Measurements from ENCODE around the gene RPN2.
A peak's percentile ranks its signal among the peaks of the same experiment; 100 is the strongest.

Gene RPN2

DNA sequence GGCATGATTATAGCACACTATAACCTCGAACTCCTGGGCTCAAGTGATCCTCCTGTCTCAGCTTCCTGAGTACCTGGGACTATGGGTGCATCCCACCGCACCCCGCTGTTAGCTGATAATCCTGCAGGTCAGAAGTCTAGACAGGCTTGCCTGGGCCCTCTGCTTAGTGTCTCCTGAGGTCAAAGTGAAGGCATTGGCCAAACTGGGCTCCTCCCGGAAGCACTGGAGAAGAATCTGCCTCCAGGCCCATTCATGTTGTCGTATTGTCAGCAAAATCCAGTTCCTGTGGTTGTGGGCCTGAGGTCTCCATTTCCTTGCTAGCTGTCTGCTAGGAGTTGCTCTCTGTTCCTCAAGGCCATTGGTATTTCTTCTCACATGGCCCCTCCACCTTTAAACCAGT is 6.6 kb downstream of the RPN2 start:
- DNase-seq (ENCODE audit: low read depth in 3 of 3): no peak

DNA sequence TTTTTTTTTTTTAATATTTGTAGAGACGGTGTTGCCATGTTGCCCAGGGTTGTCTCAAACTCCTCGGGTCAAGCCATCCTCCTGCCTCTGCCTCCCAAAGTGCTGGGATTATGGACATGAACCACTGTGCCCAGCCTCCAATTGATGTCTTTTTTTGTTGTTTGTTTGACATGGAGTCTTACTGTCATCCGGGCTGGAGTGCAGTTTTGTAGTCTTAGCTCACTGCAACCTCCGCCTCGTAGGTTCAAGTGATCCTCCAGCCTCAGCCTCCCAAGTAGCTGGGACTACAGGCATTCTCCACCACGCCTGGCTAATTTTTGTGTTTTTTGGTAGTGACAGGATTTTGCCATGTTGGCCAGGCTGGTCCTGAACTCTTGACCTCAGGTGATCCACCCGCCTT is 9.7 kb downstream of the RPN2 start:
- DNase-seq (ENCODE audit: low read depth in 3 of 3): no peak

- DNase-seq (ENCODE audit: low read depth in 3 of 3): no peak
Observed at GRCh38 chr20:37189416-37190016, 10.4 kb downstream of the RPN2 start.

GRCh38 chr20:37190354-37191112 is 11.4 kb downstream of the RPN2 start:
- DNase-seq (ENCODE audit: low read depth in 3 of 3): no peak

GRCh38 chr20:37192137-37192854 is 13.2 kb downstream of the RPN2 start:
- DNase-seq (ENCODE audit: low read depth in 3 of 3): peak in 2 of 3 donors; percentile 44 to 57

GRCh38 chr20:37193226-37193625 is 14.1 kb downstream of the RPN2 start:
- no peak for DNase-seq (ENCODE audit: low read depth in 3 of 3)

- DNase-seq (ENCODE audit: low read depth in 3 of 3): no peak
Observed at GRCh38 chr20:37193821-37194220, 14.7 kb downstream of the RPN2 start.

- no peak for DNase-seq (ENCODE audit: low read depth in 3 of 3)
Observed at GRCh38 chr20:37194621-37195417, 15.7 kb downstream of the RPN2 start.

DNA sequence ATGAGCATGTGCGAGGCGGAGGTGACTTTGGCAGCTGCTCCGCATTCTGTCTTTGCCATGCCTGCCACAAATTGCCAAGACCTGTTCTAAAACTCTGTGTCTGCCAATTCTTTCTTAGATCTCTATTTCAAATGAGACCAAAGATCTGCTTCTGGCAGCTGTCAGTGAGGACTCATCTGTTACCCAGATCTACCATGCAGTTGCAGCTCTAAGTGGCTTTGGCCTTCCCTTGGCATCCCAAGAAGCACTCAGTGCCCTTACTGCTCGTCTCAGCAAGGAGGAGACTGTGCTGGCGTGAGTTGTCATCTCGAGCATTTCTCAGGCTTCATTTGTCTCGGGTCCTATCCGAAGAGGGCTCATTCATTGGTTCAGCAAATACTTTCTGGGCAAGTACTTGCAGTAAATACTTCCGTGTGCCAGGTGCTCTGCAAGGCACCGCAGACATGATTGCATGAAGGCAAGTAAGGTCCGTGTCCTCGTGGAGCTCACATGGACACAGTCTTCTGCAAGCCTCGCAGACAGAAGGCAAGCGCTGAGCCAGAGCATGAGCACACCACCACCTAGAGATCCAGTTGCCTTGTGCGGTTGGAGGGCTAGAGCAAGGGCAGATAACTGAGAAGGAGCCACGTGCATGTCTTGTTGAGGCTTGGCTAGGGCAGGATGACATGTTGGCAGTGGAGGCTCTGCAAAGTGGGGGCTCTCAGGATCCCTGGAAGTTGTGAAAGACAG is 20.0 kb downstream of the RPN2 start:
- no peak for DNase-seq (ENCODE audit: low read depth in 3 of 3)

DNA sequence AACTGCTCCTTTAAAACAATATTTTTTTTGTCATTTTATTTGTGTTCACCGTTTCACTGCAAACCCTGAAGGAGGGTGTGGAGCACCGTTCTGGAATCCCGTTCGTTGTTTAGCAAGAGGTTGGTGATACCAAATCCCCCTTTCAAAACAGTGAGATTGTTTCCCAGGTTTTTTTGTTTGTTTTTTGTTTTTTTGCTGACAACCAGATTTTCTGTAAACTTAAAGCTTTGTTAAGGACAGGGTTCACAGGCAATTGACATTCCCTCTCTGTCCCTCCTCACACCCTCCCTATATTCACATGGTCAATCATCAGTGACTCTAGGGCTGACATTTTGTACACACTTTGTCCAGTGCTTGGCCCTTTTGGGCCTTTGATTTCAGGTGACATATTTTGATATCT is 21.2 kb downstream of the RPN2 start:
- no peak for DNase-seq (ENCODE audit: low read depth in 3 of 3)

DNA sequence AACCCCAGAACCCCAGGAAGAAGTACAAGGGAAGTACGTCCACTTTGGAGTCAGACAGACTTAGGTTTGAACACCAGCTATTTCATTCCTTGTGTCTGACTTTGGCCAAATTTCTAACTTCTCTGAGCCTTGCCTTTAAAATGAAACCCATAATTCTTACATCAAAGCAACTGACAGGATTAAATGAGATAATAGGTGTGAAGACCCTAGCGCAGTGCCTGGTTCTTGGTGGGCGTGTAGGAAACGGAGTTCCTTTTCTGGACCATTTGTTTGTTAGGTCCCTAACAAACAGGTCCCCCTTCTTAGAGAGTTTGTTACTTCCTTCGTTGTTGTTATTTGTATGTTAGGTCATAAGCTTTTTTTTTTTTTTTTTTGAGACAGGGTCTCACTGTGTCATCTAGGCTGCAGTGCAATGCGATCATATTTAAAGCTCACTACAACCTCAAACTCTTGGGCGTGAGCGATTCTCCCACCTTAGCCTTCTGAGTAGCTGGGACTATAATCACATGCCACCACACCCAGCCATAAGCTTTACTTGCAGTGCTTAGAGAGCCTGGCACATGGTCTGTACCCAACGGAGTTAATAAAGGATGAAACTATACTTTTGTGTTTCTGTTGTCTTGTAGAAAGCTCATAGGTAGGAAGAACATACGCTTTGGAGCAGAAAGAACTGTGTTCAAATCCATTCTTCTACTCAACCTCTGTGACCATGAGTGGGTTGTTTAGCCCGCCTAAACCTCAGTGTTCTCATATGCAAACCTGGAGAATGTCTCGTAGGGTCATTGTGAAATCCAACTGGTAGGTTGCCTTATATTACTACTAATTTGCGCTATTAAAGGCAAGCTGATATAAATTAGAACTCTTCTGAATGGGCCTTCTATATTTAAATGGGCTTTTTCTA is 22.0 kb downstream of the RPN2 start:
- DNase-seq (ENCODE audit: low read depth in 3 of 3): no peak

DNA sequence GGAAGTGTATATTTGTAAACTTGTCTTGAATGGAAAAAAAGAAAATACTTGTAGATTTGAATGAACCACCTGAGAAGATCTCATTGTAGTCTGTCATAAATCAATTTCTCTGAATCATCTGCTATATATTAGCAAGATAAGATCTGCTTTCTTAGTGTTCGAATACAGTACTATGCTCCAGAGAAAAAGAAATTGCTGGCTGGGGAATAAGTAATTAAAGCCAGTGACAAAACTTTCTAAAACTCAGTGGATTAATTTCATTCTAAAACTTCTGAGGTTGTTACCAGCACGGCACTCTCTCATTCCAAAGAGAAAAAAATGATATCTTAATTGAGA is 22.7 kb downstream of the RPN2 start:
- DNase-seq (ENCODE audit: low read depth in 3 of 3): no peak

DNA sequence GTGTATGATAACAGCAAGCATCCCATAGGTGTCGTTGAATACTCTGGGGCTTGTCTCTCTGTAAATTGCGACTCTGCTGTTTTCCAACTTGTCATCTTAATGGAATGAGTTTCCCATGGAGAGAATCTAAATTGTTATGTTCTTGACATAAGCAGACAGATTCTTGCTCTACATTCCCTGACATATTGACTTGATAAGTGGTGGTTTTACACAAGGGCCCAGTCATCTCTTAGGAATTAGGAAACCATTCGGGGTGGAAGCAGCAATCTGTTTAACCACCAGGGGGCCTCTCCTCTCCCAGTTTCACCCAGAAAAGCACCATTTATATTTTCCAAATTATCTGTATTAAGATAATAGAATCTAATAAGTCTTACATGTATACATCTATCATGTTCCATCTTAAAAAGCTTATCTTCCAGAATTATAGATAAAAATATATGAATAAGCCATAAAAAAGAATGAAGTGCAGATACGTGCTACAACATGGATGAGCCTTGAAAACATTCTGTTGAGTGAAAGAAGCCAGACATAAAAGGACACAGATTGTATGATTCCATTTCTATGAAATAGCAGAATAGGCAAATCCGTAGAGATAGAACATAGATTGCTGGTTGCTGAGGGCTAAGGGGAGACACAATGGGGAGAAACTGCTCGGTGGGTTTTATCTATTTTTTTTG is 23.3 kb downstream of the RPN2 start:
- DNase-seq (ENCODE audit: low read depth in 3 of 3): no peak

- DNase-seq (ENCODE audit: low read depth in 3 of 3): no peak
Observed at GRCh38 chr20:37204056-37204455, 24.9 kb downstream of the RPN2 start.

- DNase-seq (ENCODE audit: low read depth in 3 of 3): no peak
Observed at GRCh38 chr20:37205130-37205529, 26.0 kb downstream of the RPN2 start.

- DNase-seq (ENCODE audit: low read depth in 3 of 3): no peak
Observed at GRCh38 chr20:37205794-37206193, 26.7 kb downstream of the RPN2 start.

GRCh38 chr20:37207171-37207570 is 28.0 kb downstream of the RPN2 start:
- no peak for DNase-seq (ENCODE audit: low read depth in 3 of 3)

- DNase-seq (ENCODE audit: low read depth in 3 of 3): no peak
Observed at GRCh38 chr20:37209193-37209592, 30.1 kb downstream of the RPN2 start.

DNA sequence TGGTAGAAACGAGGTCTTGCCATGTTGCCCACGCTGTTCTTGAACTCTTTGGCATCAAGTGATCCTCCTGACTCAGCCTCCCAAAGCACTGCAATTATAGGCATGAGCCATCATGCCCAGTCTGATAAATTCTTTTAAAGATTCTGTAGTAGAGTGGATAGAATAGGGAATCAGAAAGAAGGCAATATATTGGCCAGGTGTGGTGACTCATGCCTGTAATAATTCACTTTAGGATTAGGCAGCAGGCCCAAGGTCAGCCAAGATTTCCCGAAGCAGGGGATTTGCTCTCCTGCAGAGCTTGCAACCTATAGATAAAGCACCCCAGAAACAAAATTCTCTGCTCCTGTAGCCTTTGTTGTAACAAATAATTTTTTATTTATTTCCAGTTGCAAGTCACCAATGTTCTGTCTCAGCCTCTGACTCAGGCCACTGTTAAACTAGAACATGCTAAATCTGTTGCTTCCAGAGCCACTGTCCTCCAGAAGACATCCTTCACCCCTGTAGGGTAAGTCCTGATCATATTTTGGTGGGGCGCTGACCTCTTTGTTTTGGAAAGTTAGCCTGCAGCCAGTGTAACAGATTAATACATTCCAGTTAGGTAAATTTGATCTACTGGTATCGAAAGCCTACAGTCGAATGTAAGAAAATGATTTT is 30.7 kb downstream of the RPN2 start:
- DNase-seq (ENCODE audit: low read depth in 3 of 3): no peak
